SK-N-SH (cell line): Measurements from ENCODE around the gene CITED1. TPM values are rescaled to one million over a fixed set of nuclear protein-coding genes. Genes with fewer than 3 reads are reported as not detected.

ENCODE experiments used
- CTCF ChIA-PET: fragments of 300-600, 350-600 bp; formaldehyde crosslinking; extraction: SDS; loops from one replicate; lab custom pipeline; 2021; lab: Yijun Ruan, JAX
- POLR2A ChIA-PET: fragments of 350-600 bp; sonication (Branson Sonifier 250); formaldehyde crosslinking; extraction: SDS; loops from one replicate; lab custom pipeline; 2020; ENCODE audit warnings: antibody characterized with exemption, inconsistent platforms; lab: Yijun Ruan, JAX
- DNase-seq: peaks from one replicate; pipeline ENCODE4 v3.0.0; 2012
- H2AFZ ChIP-seq: fragments of 200-600 bp; sonication (generic); 2 replicates; pipeline ENCODE4 v1.8.1; 2016; ENCODE audit warnings: antibody characterized with exemption, mild to moderate bottlenecking, low read depth
- H3F3A ChIP-seq: fragments of 200-600 bp; sonication (generic); replicated peaks from 2 replicates; pipeline ENCODE3; 2016; ENCODE audit warnings: antibody characterized with exemption, mild to moderate bottlenecking; ENCODE audit not compliant: insufficient read depth
- H3K27ac ChIP-seq, 2 experiments: fragments of 200-500 bp in 1 of 2; fragments of 200-600 bp in 1 of 2; sonication (Bioruptor generic) in 1 of 2; sonication (generic), shearing (Covaris generic) in 1 of 2; 2 replicates each; pipeline versions ENCODE4 v1.5.1 to v1.6.1; 2014 to 2016; ENCODE audit warnings: low read depth in 2 of 2, inconsistent platforms in 1 of 2, low read length in 1 of 2, mild to moderate bottlenecking in 1 of 2, mixed read lengths in 1 of 2
- H3K27me3 ChIP-seq: fragments of 200-600 bp; sonication (generic), shearing (Covaris generic); 2 replicates; pipeline ENCODE4 v1.6.1; 2016; ENCODE audit warnings: mixed run types; ENCODE audit not compliant: insufficient read depth
- H3K36me3 ChIP-seq, 2 experiments: fragments of 200-500 bp in 1 of 2; fragments of 200-600 bp in 1 of 2; sonication (Bioruptor generic) in 1 of 2; sonication (generic) in 1 of 2; replicated peaks in 1 of 2; 2 replicates each; pipeline versions ENCODE3 to v1.5.1; 2014 to 2016; ENCODE audit warnings: low read length in 1 of 2, mild to moderate bottlenecking in 1 of 2; ENCODE audit not compliant: insufficient read depth in 2 of 2, control insufficient read depth in 1 of 2
- H3K4me1 ChIP-seq, 2 experiments: fragments of 200-500 bp in 1 of 2; fragments of 200-600 bp in 1 of 2; sonication (Bioruptor generic) in 1 of 2; sonication (generic), shearing (Covaris generic) in 1 of 2; 2 replicates each; pipeline versions ENCODE4 v1.5.1 to v1.6.1; 2014 to 2016; ENCODE audit warnings: low read depth in 1 of 2, low read length in 1 of 2, mixed run types in 1 of 2; ENCODE audit not compliant: insufficient read depth in 2 of 2, control insufficient read depth in 1 of 2
- H3K4me2 ChIP-seq: fragments of 200-600 bp; sonication (generic), shearing (Covaris generic); 2 replicates; pipeline ENCODE4 v1.6.1; 2017; ENCODE audit warnings: mixed run types
- H3K4me3 ChIP-seq, 2 experiments: fragments of 200-500 bp in 1 of 2; fragments of 200-600 bp in 1 of 2; sonication (Bioruptor generic) in 1 of 2; sonication (generic), shearing (Covaris generic) in 1 of 2; 2 replicates each; pipeline versions ENCODE4 v1.5.1 to v1.8.1; 2014 to 2016; ENCODE audit warnings: low read depth in 2 of 2, inconsistent platforms in 1 of 2, low read length in 1 of 2, mild to moderate bottlenecking in 1 of 2, mixed read lengths in 1 of 2, moderate library complexity in 1 of 2
- H3K79me2 ChIP-seq: fragments of 200-600 bp; sonication (generic); 2 replicates; pipeline ENCODE4 v1.8.1; 2017; ENCODE audit warnings: mild to moderate bottlenecking; ENCODE audit not compliant: insufficient read depth
- H3K9ac ChIP-seq: fragments of 200-600 bp; sonication (generic); 2 replicates; pipeline ENCODE4 v1.6.1; 2017; ENCODE audit warnings: mixed run types
- H3K9me2 ChIP-seq: fragments of 200-600 bp; sonication (generic); 2 replicates; pipeline ENCODE4 v1.6.1; 2017; ENCODE audit warnings: mixed run types
- H3K9me3 ChIP-seq: fragments of 200-600 bp; sonication (generic); 2 replicates; pipeline ENCODE4 v1.6.1; 2017; ENCODE audit warnings: mixed run types, mild to moderate bottlenecking, moderate library complexity
- H4K20me1 ChIP-seq: fragments of 200-600 bp; sonication (generic); 2 replicates; pipeline ENCODE4 v1.6.1; 2017; ENCODE audit warnings: mild to moderate bottlenecking, mixed run types; ENCODE audit not compliant: insufficient read depth
- CHD2 ChIP-seq: fragments of 150-350 bp; IDR thresholded peaks from 2 replicates; pipeline ENCODE4 v1.6.1; 2018; ENCODE audit warnings: low read length; ENCODE audit not compliant: partially characterized antibody
- EZH2phosphoT487 ChIP-seq: fragments of 200-600 bp; sonication (generic); IDR thresholded peaks from 2 replicates; pipeline ENCODE4 v1.6.1; 2017; ENCODE audit warnings: low read depth, mixed run types, mild to moderate bottlenecking, antibody characterized with exemption, moderate library complexity, borderline replicate concordance
- FOSL2 ChIP-seq: IDR thresholded peaks from 2 replicates; pipeline ENCODE4 v1.4.0; 2012; ENCODE audit warnings: low read depth, mild to moderate bottlenecking, moderate library complexity, borderline replicate concordance
- FOXM1 ChIP-seq: IDR thresholded peaks from 2 replicates; pipeline ENCODE4 v1.4.0; 2012; ENCODE audit warnings: low read depth, mild to moderate bottlenecking
- GABPA ChIP-seq: IDR thresholded peaks from 2 replicates; pipeline ENCODE4 v1.4.0; 2012; ENCODE audit warnings: low read depth, mild to moderate bottlenecking
- GATA2 ChIP-seq: sonication (generic); formaldehyde crosslinking; IDR thresholded peaks from 2 replicates; pipeline ENCODE4 v1.5.0; 2020; ENCODE audit warnings: mild to moderate bottlenecking, missing genetic modification reagents
- MEF2A ChIP-seq: IDR thresholded peaks from 2 replicates; pipeline ENCODE4 v1.4.0; 2012; ENCODE audit warnings: low read depth, borderline replicate concordance
- MXI1 ChIP-seq: IDR thresholded peaks from 2 replicates; pipeline ENCODE4 v1.6.1; 2012; ENCODE audit warnings: mild to moderate bottlenecking, low read depth, low read length, improper control_type of control experiment
- NFIC ChIP-seq: IDR thresholded peaks from 2 replicates; pipeline ENCODE4 v1.4.0; 2012; ENCODE audit warnings: borderline replicate concordance
- RFX5 ChIP-seq: IDR thresholded peaks from 2 replicates; pipeline ENCODE4 v1.6.1; 2012; ENCODE audit warnings: mild to moderate bottlenecking, improper control_type of control experiment, low read length
- SMC3 ChIP-seq: IDR thresholded peaks from 2 replicates; pipeline ENCODE4 v1.6.1; 2012; ENCODE audit warnings: low read depth, low read length, improper control_type of control experiment
- TAF1 ChIP-seq: IDR thresholded peaks from 2 replicates; pipeline ENCODE4 v1.6.1; 2012; ENCODE audit warnings: low read depth, mild to moderate bottlenecking, low read length, moderate library complexity, borderline replicate concordance
- YY1 ChIP-seq: IDR thresholded peaks from 2 replicates; pipeline ENCODE4 v1.4.0; 2012; ENCODE audit warnings: low read depth, mild to moderate bottlenecking
- WGBS: methylation state at CpG from one replicate; pipeline ENCODE4 v1.1.6; 2017; ENCODE audit warnings: low lambda C conversion rate; 5-methylcytosine and 5-hydroxymethylcytosine counted together
- polyA plus RNA-seq, 3 experiments: library from polyadenylated mRNA; depleted of rRNA; stranded (reverse); fragments of >200 nt; gene quantifications; 2 replicates each; pipeline ENCODE4 v1.2.3, GENCODE V29; 2012
- TF ChIP-seq, protein P1 (sequence below): fragments of 200-600 bp; sonication (generic); IDR thresholded peaks from 2 replicates; pipeline ENCODE4 v1.6.1; 2017; ENCODE audit warnings: antibody characterized with exemption, mild to moderate bottlenecking, moderate library complexity
- TF ChIP-seq, protein P2 (sequence below): IDR thresholded peaks from 2 replicates; pipeline ENCODE4 v1.4.0; 2012; ENCODE audit warnings: low read depth, borderline replicate concordance
- TF ChIP-seq, protein P3 (sequence below): fragments of 150-350 bp; IDR thresholded peaks from 2 replicates; pipeline ENCODE4 v1.6.1; 2016; ENCODE audit warnings: mild to moderate bottlenecking, low read depth, low read length
- TF ChIP-seq, protein P4 (sequence below): IDR thresholded peaks from 2 replicates; pipeline ENCODE4 v1.4.0; 2012; ENCODE audit warnings: low read depth
- TF ChIP-seq, protein P5 (sequence below): IDR thresholded peaks from 2 replicates; pipeline ENCODE4 v1.6.1; 2012; ENCODE audit warnings: mild to moderate bottlenecking, low read depth, low read length, moderate library complexity

The CITED1 gene
- polyA plus RNA-seq, 1 of the 3 experiments (the other 2 are of a cell fraction), result 0.44 TPM

DNA sequence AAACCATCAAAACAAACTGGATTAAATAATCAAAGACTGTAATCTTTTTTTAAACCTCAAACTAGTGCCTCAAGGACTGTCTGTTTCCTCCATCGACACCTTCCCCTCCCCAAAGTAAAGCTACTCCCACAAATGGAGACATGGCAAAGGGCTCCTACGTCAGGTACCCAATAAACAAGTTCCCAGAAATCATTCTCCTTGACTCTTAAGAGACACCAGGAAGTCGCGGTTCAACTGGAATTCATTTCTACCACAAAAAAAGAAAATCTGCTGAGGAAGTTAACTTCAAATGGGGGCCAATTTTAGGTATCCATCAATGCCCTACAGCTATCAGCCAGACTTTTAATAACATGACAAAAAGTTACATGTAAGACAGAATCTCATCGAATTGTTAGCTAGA is 31.2 kb downstream of the CITED1 start:
- Histone ChIP-seq H3K79me2 (peaks cover 53% of the 10 kb centered on the region), H3K9me2 (no peaks in the 10 kb centered on the region), H3K27me3 (no peaks in the 10 kb centered on the region), H3F3A (peaks cover 71% of the 10 kb centered on the region), H3K9me3 (no peaks in the 10 kb centered on the region), H3K4me3 (peak overlapping the region; percentile 87 to 97), H3K27ac (peak overlapping the region; percentile 25 to 75; a peak in 3 of 4 replicates), H4K20me1 (peaks cover 70% of the 10 kb centered on the region), H3K9ac (peak overlapping the region; percentile 93; the same call in 1 of the 2 replicates), H2AFZ (no peak overlapping the region), H3K4me1 (peaks cover 30 to 44% of the 10 kb centered on the region in 2 experiments), H3K36me3 (peaks cover 55 to 58% of the 10 kb centered on the region in 2 experiments), H3K4me2 (peak overlapping the region; percentile 98)
- no peak for DNase-seq
- ChIA-PET CTCF (interaction anchor here (0.6 to 3.7 kb wide), 2 partner anchors 29 to 1138 kb away, joined by 3 to 22 read pairs; no protein-coding TSS in a partner anchor), POLR2A (no interaction called here)
- TF ChIP-seq SMC3, result no peak
- no peak for TF ChIP-seq YY1
- TF ChIP-seq GABPA, result no peak
- TF ChIP-seq MXI1, result no peak
- no peak for TF ChIP-seq EZH2phosphoT487
- TF ChIP-seq, protein P1, sequence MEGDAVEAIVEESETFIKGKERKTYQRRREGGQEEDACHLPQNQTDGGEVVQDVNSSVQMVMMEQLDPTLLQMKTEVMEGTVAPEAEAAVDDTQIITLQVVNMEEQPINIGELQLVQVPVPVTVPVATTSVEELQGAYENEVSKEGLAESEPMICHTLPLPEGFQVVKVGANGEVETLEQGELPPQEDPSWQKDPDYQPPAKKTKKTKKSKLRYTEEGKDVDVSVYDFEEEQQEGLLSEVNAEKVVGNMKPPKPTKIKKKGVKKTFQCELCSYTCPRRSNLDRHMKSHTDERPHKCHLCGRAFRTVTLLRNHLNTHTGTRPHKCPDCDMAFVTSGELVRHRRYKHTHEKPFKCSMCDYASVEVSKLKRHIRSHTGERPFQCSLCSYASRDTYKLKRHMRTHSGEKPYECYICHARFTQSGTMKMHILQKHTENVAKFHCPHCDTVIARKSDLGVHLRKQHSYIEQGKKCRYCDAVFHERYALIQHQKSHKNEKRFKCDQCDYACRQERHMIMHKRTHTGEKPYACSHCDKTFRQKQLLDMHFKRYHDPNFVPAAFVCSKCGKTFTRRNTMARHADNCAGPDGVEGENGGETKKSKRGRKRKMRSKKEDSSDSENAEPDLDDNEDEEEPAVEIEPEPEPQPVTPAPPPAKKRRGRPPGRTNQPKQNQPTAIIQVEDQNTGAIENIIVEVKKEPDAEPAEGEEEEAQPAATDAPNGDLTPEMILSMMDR, result no peak
- no peak for TF ChIP-seq MEF2A
- TF ChIP-seq, protein P2, sequence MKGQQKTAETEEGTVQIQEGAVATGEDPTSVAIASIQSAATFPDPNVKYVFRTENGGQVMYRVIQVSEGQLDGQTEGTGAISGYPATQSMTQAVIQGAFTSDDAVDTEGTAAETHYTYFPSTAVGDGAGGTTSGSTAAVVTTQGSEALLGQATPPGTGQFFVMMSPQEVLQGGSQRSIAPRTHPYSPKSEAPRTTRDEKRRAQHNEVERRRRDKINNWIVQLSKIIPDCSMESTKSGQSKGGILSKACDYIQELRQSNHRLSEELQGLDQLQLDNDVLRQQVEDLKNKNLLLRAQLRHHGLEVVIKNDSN, result no peak
- no peak for TF ChIP-seq GATA2 (CRISPR knock-in tag)
- WGBS, result 58% methylated on average over 5 of the region's 5 CpGs

DNA sequence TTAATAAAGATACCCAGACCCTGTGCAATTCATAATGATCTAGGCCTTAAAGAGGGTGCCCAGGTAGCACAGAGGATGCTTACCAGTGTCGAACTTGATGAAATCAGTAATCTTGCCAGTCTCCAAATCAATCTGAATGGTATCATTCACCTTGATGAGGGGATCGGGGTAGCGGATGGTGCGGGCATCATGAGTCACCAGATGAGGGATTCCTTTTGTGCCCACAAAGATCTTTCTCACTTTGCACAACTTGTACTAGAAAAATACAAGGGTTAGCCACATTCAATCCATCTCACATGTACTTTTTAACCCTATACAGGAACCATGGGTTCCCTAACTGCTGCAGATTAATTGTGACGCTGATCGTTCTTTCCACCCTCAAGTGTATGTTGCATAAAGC is 32.0 kb downstream of the CITED1 start:
- CTCF ChIA-PET, result no interaction called here
- Histone ChIP-seq H3F3A (peaks cover 79% of the 10 kb centered on the region), H3K9ac (no peak overlapping the region), H3K27me3 (no peaks in the 10 kb centered on the region), H3K4me3 (peak overlapping the region; percentile 87 to 97), H3K4me1 (peaks cover 30 to 52% of the 10 kb centered on the region in 2 experiments), H3K9me2 (no peaks in the 10 kb centered on the region), H2AFZ (no peak overlapping the region), H3K36me3 (peaks cover 61 to 64% of the 10 kb centered on the region in 2 experiments), H3K27ac (peak overlapping the region in 1 of 2 experiments; percentile 75; a peak in 3 of 4 replicates), H4K20me1 (peaks cover 76% of the 10 kb centered on the region), H3K9me3 (no peaks in the 10 kb centered on the region), H3K79me2 (peaks cover 53% of the 10 kb centered on the region), H3K4me2 (peak overlapping the region; percentile 98)
- POLR2A ChIA-PET, result no interaction called here
- DNase-seq, result no peak
- 72% methylated on average over 6 of the region's 6 CpGs for WGBS
- TF ChIP-seq, protein P3, sequence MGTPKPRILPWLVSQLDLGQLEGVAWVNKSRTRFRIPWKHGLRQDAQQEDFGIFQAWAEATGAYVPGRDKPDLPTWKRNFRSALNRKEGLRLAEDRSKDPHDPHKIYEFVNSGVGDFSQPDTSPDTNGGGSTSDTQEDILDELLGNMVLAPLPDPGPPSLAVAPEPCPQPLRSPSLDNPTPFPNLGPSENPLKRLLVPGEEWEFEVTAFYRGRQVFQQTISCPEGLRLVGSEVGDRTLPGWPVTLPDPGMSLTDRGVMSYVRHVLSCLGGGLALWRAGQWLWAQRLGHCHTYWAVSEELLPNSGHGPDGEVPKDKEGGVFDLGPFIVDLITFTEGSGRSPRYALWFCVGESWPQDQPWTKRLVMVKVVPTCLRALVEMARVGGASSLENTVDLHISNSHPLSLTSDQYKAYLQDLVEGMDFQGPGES, result no peak
- no peak for TF ChIP-seq MXI1
- TF ChIP-seq EZH2phosphoT487, result no peak
- TF ChIP-seq, protein P4, sequence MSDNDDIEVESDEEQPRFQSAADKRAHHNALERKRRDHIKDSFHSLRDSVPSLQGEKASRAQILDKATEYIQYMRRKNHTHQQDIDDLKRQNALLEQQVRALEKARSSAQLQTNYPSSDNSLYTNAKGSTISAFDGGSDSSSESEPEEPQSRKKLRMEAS, result no peak
- no peak for TF ChIP-seq FOXM1
- no peak for TF ChIP-seq RFX5
- no peak for TF ChIP-seq CHD2
- TF ChIP-seq GABPA, result no peak
- TF ChIP-seq FOSL2, result no peak
- TF ChIP-seq NFIC, result no peak
- TF ChIP-seq, protein P2, result no peak
- TF ChIP-seq, protein P5, sequence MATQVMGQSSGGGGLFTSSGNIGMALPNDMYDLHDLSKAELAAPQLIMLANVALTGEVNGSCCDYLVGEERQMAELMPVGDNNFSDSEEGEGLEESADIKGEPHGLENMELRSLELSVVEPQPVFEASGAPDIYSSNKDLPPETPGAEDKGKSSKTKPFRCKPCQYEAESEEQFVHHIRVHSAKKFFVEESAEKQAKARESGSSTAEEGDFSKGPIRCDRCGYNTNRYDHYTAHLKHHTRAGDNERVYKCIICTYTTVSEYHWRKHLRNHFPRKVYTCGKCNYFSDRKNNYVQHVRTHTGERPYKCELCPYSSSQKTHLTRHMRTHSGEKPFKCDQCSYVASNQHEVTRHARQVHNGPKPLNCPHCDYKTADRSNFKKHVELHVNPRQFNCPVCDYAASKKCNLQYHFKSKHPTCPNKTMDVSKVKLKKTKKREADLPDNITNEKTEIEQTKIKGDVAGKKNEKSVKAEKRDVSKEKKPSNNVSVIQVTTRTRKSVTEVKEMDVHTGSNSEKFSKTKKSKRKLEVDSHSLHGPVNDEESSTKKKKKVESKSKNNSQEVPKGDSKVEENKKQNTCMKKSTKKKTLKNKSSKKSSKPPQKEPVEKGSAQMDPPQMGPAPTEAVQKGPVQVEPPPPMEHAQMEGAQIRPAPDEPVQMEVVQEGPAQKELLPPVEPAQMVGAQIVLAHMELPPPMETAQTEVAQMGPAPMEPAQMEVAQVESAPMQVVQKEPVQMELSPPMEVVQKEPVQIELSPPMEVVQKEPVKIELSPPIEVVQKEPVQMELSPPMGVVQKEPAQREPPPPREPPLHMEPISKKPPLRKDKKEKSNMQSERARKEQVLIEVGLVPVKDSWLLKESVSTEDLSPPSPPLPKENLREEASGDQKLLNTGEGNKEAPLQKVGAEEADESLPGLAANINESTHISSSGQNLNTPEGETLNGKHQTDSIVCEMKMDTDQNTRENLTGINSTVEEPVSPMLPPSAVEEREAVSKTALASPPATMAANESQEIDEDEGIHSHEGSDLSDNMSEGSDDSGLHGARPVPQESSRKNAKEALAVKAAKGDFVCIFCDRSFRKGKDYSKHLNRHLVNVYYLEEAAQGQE, result no peak
- no peak for TF ChIP-seq TAF1
